ENCODE data around the gene CSMD2. TPM values are rescaled to one million over a fixed set of nuclear protein-coding genes. Genes with fewer than 3 reads are reported as not detected.

The CSMD2 gene
- total and polyA plus RNA-seq, 2 of the 4 experiments (the other 2 are of a cell fraction): under 0.01 to 0.36 TPM

- no peak overlapping the region for H3K18ac ChIP-seq (ENCODE audit: low read depth, low read length)
- H3K4me3 ChIP-seq (ENCODE audit: insufficient read depth, low read depth, low read length): no peak overlapping the region
- ATAC-seq (ENCODE audit: low read depth) (no peak), DNase-seq (no peak)
- peaks cover 51% of the 10 kb centered on the region for H3K9me3 ChIP-seq (ENCODE audit: control insufficient read depth, insufficient read depth, low read length)
- H2BK15ac ChIP-seq (ENCODE audit: low read depth, low read length): no peak overlapping the region
- no peaks in the 10 kb centered on the region for H3K9me1 ChIP-seq (ENCODE audit: insufficient read depth, low read length)
- TF ChIP-seq CEBPB (IDR thresholded peaks at IDR 0.05; ENCODE audit: low read depth, low read length) (no peak), RCOR1 (IDR thresholded peaks at IDR 0.05; ENCODE audit: insufficient replicate concordance, low read length) (no peak), BHLHE40 (IDR thresholded peaks at IDR 0.05; ENCODE audit: low read depth, low read length) (no peak), RAD21 (IDR thresholded peaks at IDR 0.05; ENCODE audit: low read length) (no peak), CTCF (conservative IDR thresholded peaks at IDR 0.05; ENCODE audit: low read depth, low read length) (no peak)
- H4K91ac ChIP-seq (ENCODE audit: insufficient read depth, low read depth, low read length): no peak overlapping the region
- H3K79me1 ChIP-seq (ENCODE audit: low read depth in 1 of 2, low read length in 2 of 2): no peaks in the 10 kb centered on the region
- no peak overlapping the region for H4K5ac ChIP-seq (ENCODE audit: low read depth, low read length)
- CTCF ChIA-PET: no interaction called here
- no peak overlapping the region for H3K9ac ChIP-seq (ENCODE audit: low read depth, low read length)
- no TSS peak for BruUV-seq (replicated peaks)
- no peak overlapping the region for H2BK20ac ChIP-seq (ENCODE audit: low read depth, low read length)
- no peak overlapping the region for H3K4me2 ChIP-seq (ENCODE audit: low read depth, low read length)
- H2AK9ac ChIP-seq (replicated peaks; ENCODE audit: low read depth, low read length, poor library complexity): no peak overlapping the region
- H3K27me3 ChIP-seq (ENCODE audit: control insufficient read depth, insufficient read depth, low read length): no peaks in the 10 kb centered on the region
- no peak overlapping the region for H3K23ac ChIP-seq (ENCODE audit: low read depth, low read length)
- H2BK120ac ChIP-seq (ENCODE audit: low read depth, low read length): no peak overlapping the region
- no peaks in the 10 kb centered on the region for H3K36me3 ChIP-seq (ENCODE audit: control insufficient read depth, insufficient read depth, low read length)
- intact Hi-C loops (cut with micrococcal nuclease) (no loop called here), dilution Hi-C loops (cut with HindIII; ENCODE audit: low sequenced_read_pairs, unreplicated experiment) (no loop called here), in situ Hi-C loops (cut with MboI; ENCODE audit: low sequenced_read_pairs) (no loop called here)
- no peak overlapping the region for H3K14ac ChIP-seq (replicated peaks; ENCODE audit: low read depth, low read length)
- H2AFZ ChIP-seq (replicated peaks; ENCODE audit: low read length, poor library complexity): no peak overlapping the region
- H3K56ac ChIP-seq (ENCODE audit: extremely low read depth, insufficient read depth, low read length): no peak overlapping the region
- POLR2A ChIA-PET (ENCODE audit: unreplicated experiment): no interaction called here
- no peak overlapping the region for H2BK5ac ChIP-seq (ENCODE audit: low read depth, low read length, poor library complexity, severe bottlenecking)
- no peaks in the 10 kb centered on the region for H3K4me1 ChIP-seq (ENCODE audit: control insufficient read depth, insufficient read depth, low read length)
- no peak overlapping the region for H2AK5ac ChIP-seq (ENCODE audit: low read depth, low read length)
- no peak overlapping the region for H4K8ac ChIP-seq (ENCODE audit: low read depth in 2 of 2, low read length in 2 of 2)
- no peak overlapping the region for H3K4ac ChIP-seq (ENCODE audit: low read depth, low read length)
- no peaks in the 10 kb centered on the region for H4K20me1 ChIP-seq (ENCODE audit: insufficient read depth, low read length)
- no CpG with 5 or more reads among the region's 6 CpGs for WGBS, 2 experiments (ENCODE audit: extremely low coverage in 2 of 2, insufficient read length in 1 of 2)
- H3K27ac ChIP-seq (ENCODE audit: insufficient read depth, low read length): no peak overlapping the region
Observed at GRCh38 chr1:33824321-33824720, 340.7 kb downstream of the CSMD2 start.
